ENCODE data around the gene STYX. TPM values are rescaled to one million over a fixed set of nuclear protein-coding genes. Genes with fewer than 3 reads are reported as not detected.

The STYX gene
- total RNA-seq, 1 experiment from 2014 or later: 16.3 TPM

- H3K9ac ChIP-seq (ENCODE audit: low read length): no peak overlapping the region
- H3K9me3 ChIP-seq (ENCODE audit: control insufficient read depth in 1 of 2, insufficient read depth in 1 of 2, low read depth in 1 of 2, low read length in 2 of 2): no peaks in the 10 kb centered on the region
- no peak overlapping the region for H2AFZ ChIP-seq (ENCODE audit: low read depth, low read length, poor library complexity, severe bottlenecking)
- no peaks in the 10 kb centered on the region for H3K9me2 ChIP-seq (ENCODE audit: insufficient read depth)
- no peak for DNase-seq (ENCODE audit: low read depth, low spot score)
- peaks cover 20 to 48% of the 10 kb centered on the region in 2 experiments for H3K36me3 ChIP-seq (ENCODE audit: control insufficient read depth in 1 of 2, insufficient read depth in 2 of 2, low read length in 2 of 2)
- intact Hi-C loops (cut with micrococcal nuclease): no loop called here
- H4K20me1 ChIP-seq (ENCODE audit: insufficient read depth): peaks cover 4% of the 10 kb centered on the region; the same call in 1 of the 2 replicates
- peaks cover 38% of the 10 kb centered on the region for H3K79me2 ChIP-seq (ENCODE audit: insufficient read depth, low read length)
- H3K27me3 ChIP-seq (ENCODE audit: insufficient read depth, low read length): no peaks in the 10 kb centered on the region
- POLR2A ChIA-PET: no interaction called here
- no peaks in the 10 kb centered on the region for H3K4me1 ChIP-seq (ENCODE audit: control insufficient read depth in 1 of 2, insufficient read depth in 2 of 2, low read length in 2 of 2)
- TF ChIP-seq POLR2A (IDR thresholded peaks at IDR 0.05; ENCODE audit: borderline replicate concordance, extremely low read depth, insufficient read depth, insufficient read length) (no peak), POLR2AphosphoS5 (IDR thresholded peaks at IDR 0.05; ENCODE audit: low read depth, low read length) (no peak), ZBTB33 (IDR thresholded peaks at IDR 0.05; ENCODE audit: extremely low read depth, insufficient replicate concordance, low read length) (no peak), EGR1 (IDR thresholded peaks at IDR 0.05; ENCODE audit: low read depth) (no peak), CEBPB (IDR thresholded peaks at IDR 0.05; ENCODE audit: low read depth) (no peak), REST (IDR thresholded peaks at IDR 0.05; ENCODE audit: low read depth) (no peak)
- CTCF ChIA-PET: no interaction called here
- no TSS peak for BruUV-seq (replicated peaks)
- RAD21 ChIA-PET (ENCODE audit: low non-redundant PET in 1 of 2, low total read pairs in 2 of 2, uncharacterized antibody in 2 of 2, unreplicated experiment in 2 of 2): no interaction called here
- no peak overlapping the region for H3K4me3 ChIP-seq (replicated peaks in 1 of 2; ENCODE audit: low read depth in 1 of 2, low read length in 2 of 2)
- no peak overlapping the region for H3K4me2 ChIP-seq (ENCODE audit: low read length)
- H3K27ac ChIP-seq (ENCODE audit: low read depth, low read length): no peak overlapping the region
- no peak for ATAC-seq
Observed at GRCh38 chr14:52781629-52782028, 51.7 kb downstream of the STYX start.
